Measurements from ENCODE around the gene C1QTNF6.

DNA sequence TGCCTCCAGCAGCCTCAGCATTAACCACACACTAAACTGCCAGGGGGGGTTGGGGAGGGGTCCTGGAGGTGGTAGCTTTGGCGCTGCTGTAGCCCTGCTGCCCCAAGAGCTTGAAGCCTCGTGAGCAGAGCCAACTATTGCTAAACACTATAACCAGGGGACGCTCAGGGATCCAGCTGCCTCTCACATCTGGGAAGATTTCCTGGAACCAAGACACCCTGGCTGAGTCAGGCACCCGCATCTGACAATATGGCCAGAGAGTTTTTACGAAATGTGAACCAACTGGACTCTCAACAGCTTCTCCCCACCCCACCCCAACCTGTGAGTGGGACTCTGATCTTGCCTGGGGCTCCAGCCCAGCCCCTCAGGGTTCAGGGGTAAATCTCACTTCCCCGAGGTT lies 14.3 kb downstream of the C1QTNF6 start:
- TF ChIP-seq POLR2A (IDR thresholded peaks at IDR 0.05; ENCODE audit: low read depth, low read length) (no peak), POLR2AphosphoS5 (IDR thresholded peaks at IDR 0.05; ENCODE audit: low read depth, low read length) (no peak), TAF1 (IDR thresholded peaks at IDR 0.05; ENCODE audit: low read depth, low read length) (no peak), PAX5 (IDR thresholded peaks at IDR 0.05; ENCODE audit: insufficient read depth, low read length, severe bottlenecking) (no peak), SPI1 (IDR thresholded peaks at IDR 0.05; ENCODE audit: low read depth, low read length) (no peak), POU2F2 (IDR thresholded peaks at IDR 0.05; ENCODE audit: low read depth, low read length) (no peak)
